ENCODE data around the gene EMC9. TPM values are rescaled to one million over a fixed set of nuclear protein-coding genes. Genes with fewer than 3 reads are reported as not detected.

The EMC9 gene
- total and polyA plus RNA-seq, 4 donors = 8.6 to 17.8 (median 13.4) TPM

- TF ChIP-seq MAX (IDR thresholded peaks at IDR 0.05) = peak; percentile 70
These were observed 26.6 kb downstream of the EMC9 start, which contains the start of the genes DCAF11 and NRL (continued) for GRCh38 chr14:24114532-24115421.

DNA sequence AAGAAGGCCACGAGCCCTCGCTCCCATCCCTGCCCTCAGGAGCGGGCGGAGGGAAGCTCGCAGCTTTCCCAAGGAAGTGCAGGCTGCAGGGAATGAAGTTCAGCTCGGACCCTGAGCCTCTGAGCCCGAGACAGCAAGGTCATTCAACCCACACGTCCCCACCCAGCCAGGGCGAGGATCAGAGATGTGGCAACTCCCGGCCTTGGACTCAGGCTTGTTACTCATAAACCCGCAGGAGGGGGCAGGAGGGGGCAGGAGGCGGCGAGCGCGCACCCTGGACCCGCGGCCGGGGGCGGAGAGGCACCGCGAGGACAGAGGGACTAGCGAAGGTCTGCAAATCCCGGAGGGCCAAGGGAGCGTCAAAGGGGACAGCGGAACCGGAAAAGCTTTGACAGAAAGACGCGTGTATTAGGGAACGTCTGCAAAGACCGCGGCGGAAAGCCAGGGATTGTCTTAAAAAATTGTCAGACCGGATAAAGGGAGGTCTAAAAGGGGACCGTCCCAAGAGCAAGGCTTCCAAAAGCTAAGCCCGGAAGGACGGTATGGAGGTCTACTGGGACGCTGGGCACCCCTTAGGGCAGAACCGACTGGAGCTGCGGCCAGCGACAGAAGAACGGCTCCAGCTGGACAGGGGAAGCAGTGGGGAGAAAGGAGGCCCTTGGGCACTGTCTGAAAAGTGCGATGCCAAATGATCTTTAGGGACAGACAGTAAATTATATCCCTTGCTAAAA is 27.4 kb downstream of the EMC9 start:
- peaks cover 2 to 13% (median 11%) of the 10 kb centered on the region in 4 donors for H3K36me3 ChIP-seq (ENCODE audit: control insufficient read depth in 4 of 4, insufficient read depth in 3 of 4, low read depth in 1 of 4, low read length in 3 of 4)
- peak; percentile 86 for DNase-seq (ENCODE audit: low spot score)
- H3K9ac ChIP-seq (ENCODE audit: low read depth in 1 of 2, low read length in 2 of 2) = peak overlapping the region; percentile 94 to 97
- H3K27me3 ChIP-seq (ENCODE audit: control insufficient read depth in 4 of 4, insufficient read depth in 4 of 4, low read length in 3 of 4) = no peaks in the 10 kb centered on the region
- H3K27ac ChIP-seq (ENCODE audit: low read depth in 1 of 2, low read length in 2 of 2) = peak overlapping the region; percentile 99 to 100
- under 1% methylated on average over 42 of the region's 42 CpGs for WGBS
- H3K9me3 ChIP-seq (ENCODE audit: control insufficient read depth in 4 of 4, low read length in 3 of 4) = no peaks in the 10 kb centered on the region
- peaks cover 4 to 51% (median 42%) of the 10 kb centered on the region in 4 donors for H3K4me1 ChIP-seq (ENCODE audit: control insufficient read depth in 4 of 4, insufficient read depth in 4 of 4, low read length in 3 of 4)
- TF ChIP-seq FOXA2 (IDR thresholded peaks at IDR 0.05) = peak; percentile 49
- peak; percentile 76 for TF ChIP-seq ATF3 (IDR thresholded peaks at IDR 0.05)
- TF ChIP-seq RAD21 (IDR thresholded peaks at IDR 0.05) = peak in 1 of 2 donors; percentile 59
- peak; percentile 98 for TF ChIP-seq HNF4G (IDR thresholded peaks at IDR 0.05)
- peak; percentile 28 for TF ChIP-seq YY1 (IDR thresholded peaks at IDR 0.05)
- peak; percentile 99 for TF ChIP-seq RXRA (IDR thresholded peaks at IDR 0.05)
- peak; percentile 90 for TF ChIP-seq FOXA1 (IDR thresholded peaks at IDR 0.05)
- TF ChIP-seq NR2F2 (IDR thresholded peaks at IDR 0.05) = peak; percentile 25
- TF ChIP-seq HNF4A (conservative IDR thresholded peaks at IDR 0.05) = peak; percentile 97 to 98
- TF ChIP-seq, protein P1, sequence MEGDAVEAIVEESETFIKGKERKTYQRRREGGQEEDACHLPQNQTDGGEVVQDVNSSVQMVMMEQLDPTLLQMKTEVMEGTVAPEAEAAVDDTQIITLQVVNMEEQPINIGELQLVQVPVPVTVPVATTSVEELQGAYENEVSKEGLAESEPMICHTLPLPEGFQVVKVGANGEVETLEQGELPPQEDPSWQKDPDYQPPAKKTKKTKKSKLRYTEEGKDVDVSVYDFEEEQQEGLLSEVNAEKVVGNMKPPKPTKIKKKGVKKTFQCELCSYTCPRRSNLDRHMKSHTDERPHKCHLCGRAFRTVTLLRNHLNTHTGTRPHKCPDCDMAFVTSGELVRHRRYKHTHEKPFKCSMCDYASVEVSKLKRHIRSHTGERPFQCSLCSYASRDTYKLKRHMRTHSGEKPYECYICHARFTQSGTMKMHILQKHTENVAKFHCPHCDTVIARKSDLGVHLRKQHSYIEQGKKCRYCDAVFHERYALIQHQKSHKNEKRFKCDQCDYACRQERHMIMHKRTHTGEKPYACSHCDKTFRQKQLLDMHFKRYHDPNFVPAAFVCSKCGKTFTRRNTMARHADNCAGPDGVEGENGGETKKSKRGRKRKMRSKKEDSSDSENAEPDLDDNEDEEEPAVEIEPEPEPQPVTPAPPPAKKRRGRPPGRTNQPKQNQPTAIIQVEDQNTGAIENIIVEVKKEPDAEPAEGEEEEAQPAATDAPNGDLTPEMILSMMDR (IDR thresholded peaks at IDR 0.05; ENCODE audit: low read depth, low read length, missing input control) = no peak
- TF ChIP-seq REST (IDR thresholded peaks at IDR 0.05) = peak; percentile 78
- TF ChIP-seq, protein P2, sequence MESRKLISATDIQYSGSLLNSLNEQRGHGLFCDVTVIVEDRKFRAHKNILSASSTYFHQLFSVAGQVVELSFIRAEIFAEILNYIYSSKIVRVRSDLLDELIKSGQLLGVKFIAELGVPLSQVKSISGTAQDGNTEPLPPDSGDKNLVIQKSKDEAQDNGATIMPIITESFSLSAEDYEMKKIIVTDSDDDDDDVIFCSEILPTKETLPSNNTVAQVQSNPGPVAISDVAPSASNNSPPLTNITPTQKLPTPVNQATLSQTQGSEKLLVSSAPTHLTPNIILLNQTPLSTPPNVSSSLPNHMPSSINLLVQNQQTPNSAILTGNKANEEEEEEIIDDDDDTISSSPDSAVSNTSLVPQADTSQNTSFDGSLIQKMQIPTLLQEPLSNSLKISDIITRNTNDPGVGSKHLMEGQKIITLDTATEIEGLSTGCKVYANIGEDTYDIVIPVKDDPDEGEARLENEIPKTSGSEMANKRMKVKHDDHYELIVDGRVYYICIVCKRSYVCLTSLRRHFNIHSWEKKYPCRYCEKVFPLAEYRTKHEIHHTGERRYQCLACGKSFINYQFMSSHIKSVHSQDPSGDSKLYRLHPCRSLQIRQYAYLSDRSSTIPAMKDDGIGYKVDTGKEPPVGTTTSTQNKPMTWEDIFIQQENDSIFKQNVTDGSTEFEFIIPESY (IDR thresholded peaks at IDR 0.05) = peak; percentile 78
- TF ChIP-seq MAX (IDR thresholded peaks at IDR 0.05) = peak; percentile 63
- peak; percentile 96 for TF ChIP-seq TAF1 (conservative IDR thresholded peaks at IDR 0.05)
- TF ChIP-seq JUND (IDR thresholded peaks at IDR 0.05) = peak; percentile 61 to 89
- peak; percentile 68 to 84 for TF ChIP-seq GABPA (IDR thresholded peaks at IDR 0.05 in 1 of 2, conservative IDR thresholded peaks at IDR 0.05 in 1 of 2)
- TF ChIP-seq EGR1 (IDR thresholded peaks at IDR 0.05; ENCODE audit: low read depth in 2 of 2) = peak; percentile 82 to 94
- peak; percentile 94 for TF ChIP-seq SP1 (IDR thresholded peaks at IDR 0.05)
- H3K4me3 ChIP-seq (ENCODE audit: low read depth in 1 of 3, low read length in 3 of 3) = peak overlapping the region; percentile 55 to 94 (median 90)

Measured in liver (tissue), 9 donors.